ENCODE results near the gene SRP68.
"Not testable (repeated sequence)": the region's sequence is repeated elsewhere in the genome, so short reads cannot be mapped to it uniquely, and the experiment has no call there.

DNA sequence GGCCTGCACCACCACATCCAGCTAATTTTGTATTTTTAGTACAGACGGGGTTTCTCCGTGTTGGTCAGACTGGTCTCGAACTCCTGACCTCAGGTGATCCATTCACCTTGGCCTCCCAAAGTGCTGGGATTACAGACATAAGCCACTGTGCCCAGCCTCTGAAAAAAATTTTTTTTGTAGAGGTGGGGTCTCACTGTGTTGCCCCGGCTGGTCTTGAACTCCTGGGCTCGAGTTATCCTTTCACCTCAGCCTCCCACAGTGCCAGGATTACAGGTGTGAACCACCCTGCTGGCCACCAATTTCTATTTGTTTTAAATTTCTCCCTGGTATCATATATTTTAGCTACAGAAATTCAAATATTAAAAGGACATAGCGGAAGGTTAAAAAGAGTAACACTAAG is 14.1 kb downstream of the SRP68 start:
- TF ChIP-seq, protein P1, sequence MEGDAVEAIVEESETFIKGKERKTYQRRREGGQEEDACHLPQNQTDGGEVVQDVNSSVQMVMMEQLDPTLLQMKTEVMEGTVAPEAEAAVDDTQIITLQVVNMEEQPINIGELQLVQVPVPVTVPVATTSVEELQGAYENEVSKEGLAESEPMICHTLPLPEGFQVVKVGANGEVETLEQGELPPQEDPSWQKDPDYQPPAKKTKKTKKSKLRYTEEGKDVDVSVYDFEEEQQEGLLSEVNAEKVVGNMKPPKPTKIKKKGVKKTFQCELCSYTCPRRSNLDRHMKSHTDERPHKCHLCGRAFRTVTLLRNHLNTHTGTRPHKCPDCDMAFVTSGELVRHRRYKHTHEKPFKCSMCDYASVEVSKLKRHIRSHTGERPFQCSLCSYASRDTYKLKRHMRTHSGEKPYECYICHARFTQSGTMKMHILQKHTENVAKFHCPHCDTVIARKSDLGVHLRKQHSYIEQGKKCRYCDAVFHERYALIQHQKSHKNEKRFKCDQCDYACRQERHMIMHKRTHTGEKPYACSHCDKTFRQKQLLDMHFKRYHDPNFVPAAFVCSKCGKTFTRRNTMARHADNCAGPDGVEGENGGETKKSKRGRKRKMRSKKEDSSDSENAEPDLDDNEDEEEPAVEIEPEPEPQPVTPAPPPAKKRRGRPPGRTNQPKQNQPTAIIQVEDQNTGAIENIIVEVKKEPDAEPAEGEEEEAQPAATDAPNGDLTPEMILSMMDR (IDR thresholded peaks at IDR 0.05; ENCODE audit: insufficient read depth, low read length): not testable (repeated sequence)
- not testable (repeated sequence) for TF ChIP-seq POLR2AphosphoS5 (IDR thresholded peaks at IDR 0.05; ENCODE audit: low read depth)
